ENCODE data around the gene LIF.

DNA sequence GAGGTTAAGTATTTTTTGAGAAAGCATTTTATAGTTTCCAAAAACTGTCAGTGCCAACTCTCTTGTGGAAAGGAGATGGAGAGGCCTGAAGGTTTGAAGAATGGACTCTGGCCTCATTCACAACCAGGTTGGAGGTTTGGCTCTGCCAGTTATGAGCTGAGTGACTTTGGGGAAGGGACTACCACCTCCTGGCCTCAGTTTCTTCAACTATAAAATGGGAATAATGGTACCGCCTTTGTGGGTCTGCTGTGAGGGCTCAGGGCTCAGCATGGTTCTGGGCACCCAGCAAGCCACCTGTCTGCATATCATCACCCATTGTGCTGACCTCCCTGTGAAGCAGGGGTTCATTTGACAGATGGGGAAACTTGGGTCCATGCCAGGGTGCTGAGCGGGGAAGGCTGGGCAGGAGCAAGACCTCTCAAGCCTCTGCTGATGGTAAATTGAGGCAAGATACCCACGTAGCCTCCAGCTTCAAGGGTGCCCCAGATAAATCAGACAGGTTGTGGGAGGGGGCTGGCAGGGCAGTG, 3.5 kb upstream of the LIF start:
- TF ChIP-seq CTCF (IDR thresholded peaks at IDR 0.05), result no peak
- no peak for TF ChIP-seq ZFX (IDR thresholded peaks at IDR 0.05; ENCODE audit: borderline replicate concordance)

Data from 22Rv1 (cell line).